IPS-NIHi7 (cell line): ENCODE results near the gene DUOXA1.
"Not testable (repeated sequence)": the region's sequence is repeated elsewhere in the genome, so short reads cannot be mapped to it uniquely, and the experiment has no call there.

Experiments used
- DNase-seq: peaks from one replicate; pipeline ENCODE4 v3.0.0; 2012; ENCODE audit warnings: mixed read lengths; ENCODE audit errors: extremely low spot score

The DUOXA1 gene

DNA sequence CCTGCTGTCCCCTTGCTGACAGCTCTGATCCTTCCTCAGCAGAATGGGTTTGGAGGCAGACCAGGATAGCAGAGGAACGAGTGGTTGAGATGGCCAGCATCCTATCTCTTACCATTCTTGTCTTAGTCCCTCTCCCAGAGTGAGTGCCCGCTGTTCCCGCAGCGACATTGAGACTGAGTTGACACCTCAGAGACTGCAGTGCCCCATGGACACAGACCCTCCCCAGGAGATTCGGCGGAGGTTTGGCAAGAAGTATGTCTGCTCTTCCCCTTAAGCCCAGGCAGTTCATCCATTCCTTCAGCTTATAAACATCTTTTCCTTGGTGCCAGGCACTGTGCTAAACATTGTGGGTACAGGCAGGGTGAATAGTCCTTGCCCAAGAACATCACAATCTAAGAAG lies 21.3 kb upstream of the DUOXA1 start:
- no peak for DNase-seq

GRCh38 chr15:45150481-45150880 lies 20.8 kb upstream of the DUOXA1 start:
- DNase-seq: no peak

- no peak for DNase-seq
These were observed 19.4 kb upstream of the DUOXA1 start for GRCh38 chr15:45149060-45149459.

DNA sequence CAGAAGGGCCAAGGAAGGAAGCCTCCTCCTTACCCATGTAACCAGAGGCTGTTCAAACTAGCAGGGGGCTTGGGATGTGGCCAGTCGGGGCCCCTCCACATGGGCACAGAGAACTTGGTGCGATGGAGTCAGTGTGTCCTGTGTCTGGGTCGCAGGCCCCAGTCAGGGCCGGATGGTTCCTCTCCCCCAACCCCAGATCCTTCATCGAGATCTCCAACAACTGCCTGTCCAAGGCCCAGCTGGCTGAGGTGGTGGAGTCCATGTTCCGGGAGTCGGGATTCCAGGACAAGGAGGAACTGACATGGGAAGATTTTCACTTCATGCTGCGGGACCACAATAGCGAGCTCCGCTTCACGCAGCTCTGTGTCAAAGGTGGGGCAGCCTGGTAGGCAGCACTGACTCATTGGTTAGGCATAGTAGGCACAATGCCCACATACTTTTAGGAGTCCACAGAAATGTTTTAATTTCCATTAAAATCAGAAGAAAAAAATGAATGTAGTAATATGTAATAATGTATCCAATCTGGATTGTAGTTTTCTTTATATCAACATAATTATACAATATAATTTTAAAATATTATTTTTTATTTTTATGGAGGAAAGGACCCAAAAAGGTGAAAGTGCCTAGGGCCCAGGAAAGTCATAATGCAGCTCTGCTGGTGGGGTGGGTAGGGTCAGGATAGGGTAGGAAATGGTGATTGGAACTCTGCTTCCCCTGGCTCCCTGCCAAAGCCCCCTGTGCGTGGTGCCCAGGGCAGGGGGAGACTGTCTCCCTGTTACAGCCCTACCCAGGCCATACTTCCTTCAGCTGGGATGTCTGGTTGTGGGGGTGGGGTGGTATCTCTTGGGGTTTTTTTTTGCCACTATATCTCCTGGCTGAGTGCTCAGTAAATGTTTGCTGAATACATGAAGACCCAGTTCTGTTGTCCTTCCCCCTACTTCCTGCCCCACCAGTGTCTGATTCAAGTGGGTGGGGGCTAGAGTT lies 18.7 kb upstream of the DUOXA1 start:
- DNase-seq: no peak

GRCh38 chr15:45147606-45148005 lies 17.9 kb upstream of the DUOXA1 start:
- DNase-seq: no peak

DNA sequence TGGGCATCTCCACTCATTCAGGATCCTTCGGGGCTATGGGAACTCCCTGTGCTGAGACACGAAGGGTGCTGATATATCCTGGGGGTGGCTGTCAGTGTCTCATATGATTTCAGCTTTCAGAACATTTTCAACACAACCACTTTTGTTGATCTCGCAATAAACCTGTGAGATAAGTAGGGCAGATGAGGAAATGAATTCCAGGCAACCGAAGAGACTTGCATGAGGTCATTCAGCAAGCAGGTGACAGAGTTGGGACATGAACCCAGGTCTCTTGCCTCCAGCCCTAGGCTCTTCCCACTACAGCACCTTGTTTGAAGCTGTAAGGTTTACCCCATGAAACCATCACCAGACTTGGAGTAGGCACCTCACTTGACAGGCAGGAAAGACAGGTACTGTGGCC lies 16.7 kb upstream of the DUOXA1 start:
- no peak for DNase-seq

GRCh38 chr15:45144775-45145174 lies 15.1 kb upstream of the DUOXA1 start:
- no peak for DNase-seq

DNA sequence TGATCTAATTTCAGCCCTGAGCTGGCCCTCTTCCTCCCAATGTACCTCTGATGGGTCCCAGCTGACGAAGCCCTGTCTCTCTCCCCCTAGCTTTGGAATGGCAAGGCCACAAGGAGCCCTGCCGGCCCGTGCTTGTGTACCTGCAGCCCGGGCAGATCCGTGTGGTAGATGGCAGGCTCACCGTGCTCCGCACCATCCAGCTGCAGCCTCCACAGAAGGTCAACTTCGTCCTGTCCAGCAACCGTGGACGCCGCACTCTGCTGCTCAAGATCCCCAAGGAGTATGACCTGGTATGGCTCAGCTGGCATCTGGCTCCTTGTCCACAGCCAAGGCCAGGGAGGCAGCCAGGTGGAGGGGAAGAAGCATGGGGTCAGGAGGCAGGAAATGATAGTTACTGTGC lies 14.3 kb upstream of the DUOXA1 start:
- no peak for DNase-seq

DNA sequence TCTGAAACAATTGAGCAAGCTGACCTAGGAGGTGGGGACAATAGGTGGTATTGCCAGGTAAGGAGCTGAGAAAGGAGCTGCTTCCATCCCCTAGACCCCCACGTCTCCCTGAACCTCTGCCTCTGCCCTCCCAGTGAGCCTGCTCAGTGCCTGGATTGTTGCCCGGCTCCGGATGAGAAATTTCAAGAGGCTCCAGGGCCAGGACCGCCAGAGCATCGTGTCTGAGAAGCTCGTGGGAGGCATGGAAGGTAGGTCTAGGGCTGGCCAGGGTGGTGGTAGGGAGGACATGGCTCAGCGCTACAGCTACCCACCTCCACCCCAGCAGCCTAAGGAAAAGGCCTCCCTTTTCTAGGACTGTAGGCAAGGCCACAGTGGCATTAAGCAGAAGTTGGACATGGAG lies 13.4 kb upstream of the DUOXA1 start:
- no peak for DNase-seq

DNA sequence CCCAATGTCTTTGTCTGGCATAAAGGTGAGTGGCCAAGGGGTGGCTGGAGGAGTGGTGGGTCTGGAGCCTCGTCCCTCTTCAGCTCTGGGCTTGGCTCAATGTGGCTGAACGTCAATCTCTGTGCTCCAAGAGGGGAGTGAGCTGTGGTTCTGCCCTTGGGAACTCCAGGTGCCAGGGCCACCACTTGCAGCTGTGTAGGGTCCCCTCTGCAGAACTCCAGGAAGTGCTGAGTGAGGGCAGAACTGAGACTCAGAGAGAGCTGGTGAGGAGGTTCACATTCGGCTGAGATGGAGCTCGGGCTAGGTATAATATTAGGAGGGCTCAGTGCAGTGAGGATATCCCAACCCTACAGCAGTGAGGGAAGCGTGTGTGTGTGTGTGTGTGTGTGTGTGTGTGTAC lies 11.7 kb upstream of the DUOXA1 start:
- no peak for DNase-seq

GRCh38 chr15:45140557-45141250 lies 11.0 kb upstream of the DUOXA1 start:
- DNase-seq: no peak

- DNase-seq: no peak
These were observed 10.1 kb upstream of the DUOXA1 start for GRCh38 chr15:45139770-45140169.

DNA sequence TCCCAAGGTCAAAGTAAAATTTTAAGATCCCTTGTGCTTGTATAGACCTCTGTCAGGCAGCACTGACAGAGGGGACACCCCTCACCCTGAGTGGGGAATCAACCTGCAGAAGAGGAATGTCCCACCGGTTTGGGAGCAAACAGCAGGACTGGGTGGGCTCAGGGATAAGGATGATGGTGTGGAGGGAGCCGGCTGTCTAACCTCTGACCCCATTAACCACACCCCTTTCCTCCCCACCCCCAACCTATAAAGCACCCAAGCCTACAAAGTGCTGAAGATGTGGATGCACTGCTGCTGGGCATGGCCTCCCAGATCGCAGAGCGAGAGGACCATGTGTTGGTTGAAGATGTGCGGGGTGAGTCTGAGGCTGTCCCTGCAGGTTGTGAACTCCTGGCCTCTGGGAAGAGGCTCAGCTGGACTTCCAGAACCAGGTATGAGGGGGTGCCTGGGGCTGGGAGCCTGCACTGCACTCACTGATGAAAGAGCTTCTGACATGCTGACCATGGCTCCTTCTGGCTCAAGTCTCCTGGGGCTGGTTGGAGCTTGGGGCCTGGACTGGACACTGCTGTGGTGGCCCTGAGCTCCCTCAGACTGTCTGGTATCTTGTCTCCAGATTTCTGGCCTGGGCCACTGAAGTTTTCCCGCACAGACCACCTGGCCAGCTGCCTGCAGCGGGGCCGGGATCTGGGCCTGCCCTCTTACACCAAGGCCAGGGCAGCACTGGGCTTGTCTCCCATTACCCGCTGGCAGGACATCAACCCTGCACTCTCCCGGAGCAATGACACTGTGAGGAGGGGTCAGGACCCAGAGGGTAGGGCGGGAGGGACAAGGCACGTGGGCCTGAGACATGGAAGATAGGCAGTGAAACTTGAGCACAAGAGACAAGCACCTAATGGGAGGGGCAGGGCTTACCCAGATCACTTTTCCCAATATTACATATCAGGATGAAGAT lies 9.4 kb upstream of the DUOXA1 start:
- no peak for DNase-seq

- DNase-seq: no peak
These were observed 8.0 kb upstream of the DUOXA1 start for GRCh38 chr15:45137703-45138102.

DNA sequence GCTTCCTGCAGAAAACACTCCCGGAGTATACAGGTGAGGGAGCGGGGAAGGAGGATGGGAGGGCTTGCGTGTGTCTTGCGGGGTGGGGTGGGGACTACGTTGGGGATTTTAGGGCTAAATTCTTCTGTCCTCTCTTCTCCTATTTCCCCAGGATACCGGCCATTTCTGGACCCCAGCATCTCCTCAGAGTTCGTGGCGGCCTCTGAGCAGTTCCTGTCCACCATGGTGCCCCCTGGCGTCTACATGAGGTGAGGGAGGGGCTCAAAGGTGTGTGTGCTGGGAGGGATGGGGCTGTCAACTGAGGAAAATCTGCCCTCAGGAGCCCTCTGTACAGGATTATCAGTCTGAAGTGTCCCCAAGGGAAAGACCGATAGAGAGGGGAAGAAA lies 6.7 kb upstream of the DUOXA1 start:
- peak; percentile 67 for DNase-seq

DNA sequence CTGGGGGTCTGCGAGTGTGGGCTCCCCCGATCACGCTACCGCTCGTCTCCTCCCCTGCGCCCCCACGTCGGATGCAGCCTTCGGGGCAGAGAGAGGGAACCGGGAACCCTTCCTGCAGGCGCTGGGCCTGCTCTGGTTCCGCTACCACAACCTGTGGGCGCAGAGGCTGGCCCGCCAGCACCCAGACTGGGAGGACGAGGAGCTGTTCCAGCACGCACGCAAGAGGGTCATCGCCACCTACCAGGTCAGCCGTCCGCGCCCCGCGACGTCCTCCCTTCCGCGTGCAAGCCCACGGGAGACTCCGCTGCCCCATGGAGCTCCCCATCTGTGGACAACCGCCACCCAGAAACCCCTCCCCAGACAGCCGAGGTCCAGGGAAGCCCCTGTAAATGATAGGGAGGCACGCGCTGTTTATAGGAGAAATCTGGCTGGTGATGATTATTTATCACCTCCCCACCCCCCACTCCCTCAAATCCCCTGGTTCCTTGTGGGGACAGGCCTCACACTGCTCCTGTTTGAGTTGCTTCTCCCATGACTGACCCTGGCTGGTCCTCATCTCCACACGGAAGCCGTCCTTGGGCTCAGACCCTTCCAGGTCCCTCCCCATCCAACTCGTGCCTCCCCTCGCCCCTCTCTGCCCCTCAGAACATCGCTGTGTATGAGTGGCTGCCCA lies 6.2 kb upstream of the DUOXA1 start:
- DNase-seq: not testable (repeated sequence)

DNA sequence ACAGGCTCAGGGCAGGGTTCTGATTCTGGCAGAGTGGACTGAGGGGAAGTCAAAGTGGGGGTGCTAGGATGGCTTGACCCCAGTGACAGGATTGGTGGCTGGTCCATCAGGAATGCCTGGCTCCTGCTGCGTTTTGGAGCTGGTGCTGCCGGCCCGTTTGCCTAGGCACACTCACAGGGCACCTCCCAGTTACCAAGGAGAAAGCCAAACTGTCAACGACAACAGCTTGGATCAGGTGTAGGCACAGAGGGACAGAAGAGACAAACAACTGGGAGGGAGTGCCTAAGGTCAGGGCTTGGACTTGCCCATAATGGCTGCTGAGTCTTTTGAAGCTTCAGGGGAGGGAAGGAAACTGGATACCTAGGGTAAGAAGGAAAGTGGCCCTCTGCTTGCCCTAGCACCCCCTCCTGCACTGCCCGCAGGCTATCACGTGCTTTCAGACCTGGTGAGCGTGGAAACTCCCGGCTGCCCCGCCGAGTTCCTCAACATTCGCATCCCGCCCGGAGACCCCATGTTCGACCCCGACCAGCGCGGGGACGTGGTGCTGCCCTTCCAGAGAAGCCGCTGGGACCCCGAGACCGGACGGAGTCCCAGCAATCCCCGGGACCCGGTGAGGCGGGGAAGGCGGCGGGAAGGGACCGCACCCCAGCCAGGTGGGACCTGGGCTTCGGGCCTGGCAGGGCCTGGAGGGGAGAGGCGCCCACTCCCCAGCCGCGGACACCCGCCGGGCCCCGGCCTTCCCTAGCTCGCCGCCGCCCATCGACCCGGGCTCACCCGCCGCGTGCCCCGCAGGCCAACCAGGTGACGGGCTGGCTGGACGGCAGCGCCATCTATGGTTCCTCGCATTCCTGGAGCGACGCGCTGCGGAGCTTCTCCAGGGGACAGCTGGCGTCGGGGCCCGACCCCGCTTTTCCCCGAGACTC lies 5.3 kb upstream of the DUOXA1 start:
- peak; percentile 43 for DNase-seq

- DNase-seq: no peak
These were observed 4.4 kb upstream of the DUOXA1 start for GRCh38 chr15:45134046-45134445.

GRCh38 chr15:45133561-45133920 lies 3.9 kb upstream of the DUOXA1 start:
- no peak for DNase-seq

- no peak for DNase-seq
These were observed 3.3 kb upstream of the DUOXA1 start for GRCh38 chr15:45132844-45133560.
